Activated CD4-positive, alpha-beta T cell treated with anti-CD3 and anti-CD28 coated beads, Interleukin-2, Interleukin-4, amounts not matched to agents 100 ng/mL and 50 ng/mL, durations not matched to agents 16 hours and 8 hours (primary cell): ENCODE data around the gene CRAT.

Experiments used
- DNase-seq: peaks from one replicate; pipeline ENCODE4 v3.0.0-alpha.2; 2020; ENCODE audit warnings: low spot score

CRAT gene

GRCh38 chr9:129089246-129089645, 21.3 kb downstream of the CRAT start:
- no peak for DNase-seq

DNA sequence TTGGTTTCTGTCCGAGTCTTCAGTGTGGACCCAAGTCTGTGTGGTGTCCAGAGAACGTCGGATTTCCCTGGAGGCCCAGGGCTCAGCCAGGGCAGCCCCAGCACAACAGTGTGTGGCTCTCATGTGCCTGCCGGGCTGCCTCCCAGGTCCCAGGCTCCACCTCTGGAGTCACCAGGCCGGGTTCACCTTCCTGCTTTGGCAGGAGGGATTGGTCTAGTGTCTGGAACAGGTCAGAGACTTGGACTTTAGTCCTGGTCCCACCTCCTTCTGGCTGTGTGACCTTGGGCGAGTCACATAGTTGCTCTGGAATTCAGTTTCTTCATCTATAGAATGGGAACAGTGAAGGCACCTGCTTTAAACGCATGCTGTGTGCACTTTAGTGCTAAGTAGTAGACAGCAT, 26.5 kb downstream of the CRAT start:
- no peak for DNase-seq

DNA sequence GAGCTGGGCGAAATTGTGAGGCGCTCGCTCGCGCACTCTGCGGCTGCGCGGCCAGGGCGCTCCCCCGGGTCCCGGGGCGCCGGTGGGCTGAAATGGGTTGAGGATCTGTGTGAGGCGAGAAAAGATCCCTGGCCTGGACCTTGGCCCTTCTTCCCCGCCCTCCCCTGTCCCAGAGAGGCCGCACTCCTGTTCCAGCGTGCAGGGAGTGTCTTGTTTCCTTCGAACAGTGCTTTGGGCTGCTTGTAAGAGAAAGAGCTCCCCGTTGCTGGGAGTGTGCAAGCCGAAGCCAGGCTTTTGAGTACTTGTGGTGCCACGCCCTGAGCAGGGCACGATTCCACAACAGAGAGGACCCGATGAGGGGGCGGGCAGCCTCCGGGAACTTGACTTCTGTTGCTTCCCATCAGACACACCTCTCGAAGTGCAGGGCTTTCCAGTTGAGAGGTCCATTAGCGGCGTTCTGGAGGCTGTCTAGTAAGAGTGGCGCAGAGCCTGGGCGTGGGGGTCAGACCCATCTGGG, 29.1 kb downstream of the CRAT start:
- DNase-seq, result peak; percentile 18

- peak; percentile 99 for DNase-seq
Observed at GRCh38 chr9:129080601-129081387, 29.8 kb downstream of the CRAT start, which contains the start of gene DOLPP1. TSS of gene DOLPP1 (plus strand) at chr9:129081111. CDS start at chr9:129081132, 21 bp downstream.

GRCh38 chr9:129080298-129080600, 30.3 kb downstream of the CRAT start:
- no peak for DNase-seq

GRCh38 chr9:129079829-129080228, 30.8 kb downstream of the CRAT start:
- no peak for DNase-seq

DNA sequence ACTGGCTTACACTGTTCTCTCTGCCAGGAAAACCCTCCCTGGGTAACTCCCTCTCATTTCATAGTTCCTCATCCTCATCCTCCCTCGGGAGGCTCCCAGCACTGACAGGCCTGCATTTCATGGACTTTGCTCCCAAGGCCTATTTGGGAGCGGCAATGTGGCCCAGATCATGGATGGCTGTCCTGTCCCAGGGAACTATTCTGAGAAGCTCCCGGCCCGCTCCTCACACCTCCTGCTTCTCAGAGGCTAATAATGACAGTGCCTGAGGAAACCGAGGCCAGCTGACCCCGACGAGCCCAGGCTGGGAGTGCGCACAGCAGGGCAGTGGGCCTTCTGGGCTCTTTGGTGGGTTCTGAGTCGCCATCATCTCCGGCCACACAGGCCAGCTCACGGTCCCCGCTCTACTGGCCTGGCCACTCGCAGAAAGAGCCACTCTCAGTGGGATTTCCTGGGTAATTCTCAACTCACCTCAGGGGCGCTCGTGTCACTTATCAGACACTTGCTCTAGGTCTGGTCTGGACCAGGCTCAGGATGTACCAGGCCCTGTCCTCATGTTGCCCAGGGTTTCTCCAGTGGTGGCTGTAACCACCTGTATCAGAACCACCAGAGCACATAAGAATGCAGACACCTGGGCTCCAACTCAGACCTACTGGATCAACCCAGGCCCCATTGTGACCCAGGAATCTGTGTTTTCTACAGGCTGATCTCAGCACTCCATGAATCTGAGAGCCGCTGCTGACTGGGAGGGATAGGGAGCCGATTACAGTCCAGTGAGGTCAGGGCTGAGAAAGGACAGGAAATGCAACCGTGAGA, 31.7 kb downstream of the CRAT start:
- DNase-seq, result no peak

- DNase-seq, result no peak
Observed at GRCh38 chr9:129077236-129077635, 33.4 kb downstream of the CRAT start.

GRCh38 chr9:129076640-129077037, 34.0 kb downstream of the CRAT start:
- no peak for DNase-seq

DNA sequence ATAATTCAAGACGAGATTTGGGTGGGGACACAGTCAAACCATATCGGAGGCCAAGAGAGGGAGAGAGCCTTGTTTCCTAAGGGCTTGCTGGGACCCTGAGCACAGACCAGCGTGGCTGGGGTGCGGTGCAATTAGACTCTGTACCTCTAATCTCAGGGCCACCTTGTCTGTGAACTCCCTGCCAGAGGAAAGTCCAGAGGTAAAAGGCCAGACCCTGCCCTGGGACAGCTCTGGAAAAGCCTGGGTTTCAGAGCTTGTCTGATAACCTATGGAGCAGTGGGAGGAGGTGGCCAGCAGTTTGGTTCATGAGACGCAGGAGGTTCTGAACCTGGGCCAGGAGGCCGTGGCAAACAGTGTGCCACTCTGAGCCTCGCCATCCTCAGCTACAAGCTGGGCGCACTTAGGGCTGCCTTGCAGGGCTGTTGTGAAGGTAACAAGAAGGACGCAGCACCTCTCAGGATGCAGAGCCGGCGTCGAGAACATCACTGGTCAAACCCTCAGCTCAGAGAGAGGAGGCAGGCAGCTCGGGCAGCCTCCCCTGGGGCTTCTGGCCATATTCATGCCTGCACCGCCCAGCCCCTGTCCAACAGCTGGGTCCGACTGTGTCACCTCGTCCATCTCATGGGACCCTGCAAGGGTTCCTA, 34.5 kb downstream of the CRAT start:
- no peak for DNase-seq

DNA sequence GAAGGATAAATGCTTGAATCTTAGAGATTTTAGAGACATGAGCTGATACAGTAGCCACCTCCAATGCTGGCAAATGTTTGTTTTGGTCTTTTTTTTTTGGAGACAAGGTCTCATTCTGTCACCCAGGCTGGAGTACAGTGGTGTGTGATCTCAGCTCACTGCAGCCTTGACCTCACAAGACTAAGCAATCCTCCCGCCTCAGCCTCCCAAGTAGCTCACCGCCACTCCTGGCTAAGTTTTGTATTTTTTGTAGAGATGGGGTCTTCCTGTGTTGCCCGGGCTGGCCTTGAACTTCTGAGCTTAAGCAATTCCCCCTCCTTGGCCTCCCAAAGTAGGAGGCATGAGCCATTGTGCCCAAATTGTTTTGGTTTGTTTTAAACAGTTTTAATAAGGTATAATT, 36.5 kb downstream of the CRAT start:
- DNase-seq, result no peak

DNA sequence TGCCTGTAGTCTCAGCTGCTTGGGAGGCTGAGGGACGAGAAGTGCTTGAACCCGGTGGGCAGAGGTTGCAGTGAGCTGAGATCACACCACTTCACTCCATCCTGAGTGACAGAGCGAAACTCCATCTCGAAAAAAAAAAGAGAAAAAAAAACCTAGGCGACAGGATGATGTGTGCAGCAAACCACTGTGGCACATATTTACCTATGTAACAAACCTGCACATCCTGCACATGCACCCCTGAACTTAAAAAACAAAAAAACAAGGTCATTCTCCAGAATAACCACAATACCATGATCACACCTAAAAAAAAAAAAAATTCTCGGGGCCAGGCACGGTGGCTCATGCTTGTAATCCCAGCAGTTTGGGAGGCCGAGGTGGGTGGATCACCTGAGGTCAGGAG, 37.2 kb downstream of the CRAT start:
- no peak for DNase-seq

DNA sequence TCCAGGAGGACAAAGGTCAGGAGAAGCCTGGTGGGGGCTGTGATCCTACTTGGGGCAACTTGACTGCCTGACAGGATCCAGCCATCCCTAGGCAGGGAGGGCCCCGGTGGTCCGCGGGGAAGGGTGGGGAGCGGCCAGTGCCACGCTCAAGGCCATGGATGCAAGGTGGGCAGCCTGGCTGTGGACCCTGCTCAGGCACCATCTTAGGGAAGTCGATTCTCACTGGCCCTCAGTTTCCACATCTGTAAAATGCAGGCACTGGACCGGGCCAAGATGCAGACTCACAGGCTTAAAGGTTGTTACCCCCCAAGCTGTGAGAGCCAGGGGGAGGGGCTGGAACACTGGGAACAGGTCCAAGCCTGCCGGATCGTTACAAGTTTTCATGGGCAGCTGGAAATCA, 38.4 kb downstream of the CRAT start:
- no peak for DNase-seq

GRCh38 chr9:129071526-129072126, 39.0 kb downstream of the CRAT start:
- no peak for DNase-seq

DNA sequence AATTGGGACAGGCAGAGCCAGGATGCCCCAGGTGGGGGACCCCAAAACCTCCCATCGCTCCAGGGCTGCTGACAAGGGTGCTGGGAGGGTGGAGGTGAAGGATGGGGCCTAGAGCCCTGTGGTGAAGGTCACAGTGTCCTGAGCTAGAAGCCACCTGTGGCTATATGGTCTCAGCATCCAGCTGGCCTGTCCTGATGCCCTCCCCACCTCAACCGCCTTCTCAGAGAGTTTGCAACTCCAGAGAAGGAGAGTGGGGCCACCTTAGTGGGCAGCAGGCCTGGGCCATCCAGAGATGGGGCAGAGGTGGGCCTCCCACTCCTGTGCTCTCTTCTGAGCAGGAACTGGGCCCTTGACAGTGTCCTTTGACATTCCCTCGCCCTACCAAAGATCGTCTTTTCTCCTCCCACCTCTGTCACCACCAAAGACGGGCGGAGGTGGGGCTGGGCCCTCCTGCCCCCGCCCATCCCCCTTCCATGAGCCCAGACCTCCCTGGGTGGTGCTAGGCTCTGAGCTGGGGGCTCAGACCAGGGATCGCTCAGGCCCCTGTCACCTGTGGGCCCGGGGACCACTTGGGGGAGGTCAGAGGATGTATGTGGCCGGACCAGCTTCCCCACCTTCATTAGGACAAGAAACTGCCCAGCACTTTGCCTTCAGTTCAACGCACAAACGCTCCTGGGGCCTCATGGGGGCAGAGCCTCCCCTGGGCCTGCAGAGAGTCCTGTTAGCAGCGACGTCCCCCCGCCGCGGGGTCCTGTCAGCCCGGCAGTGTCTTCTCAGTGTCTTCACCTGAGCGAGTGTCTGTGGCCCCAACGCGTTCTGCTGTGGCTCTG, 39.7 kb downstream of the CRAT start:
- no peak for DNase-seq

- no peak for DNase-seq
Observed at GRCh38 chr9:129069862-129070641, 40.5 kb downstream of the CRAT start.

DNA sequence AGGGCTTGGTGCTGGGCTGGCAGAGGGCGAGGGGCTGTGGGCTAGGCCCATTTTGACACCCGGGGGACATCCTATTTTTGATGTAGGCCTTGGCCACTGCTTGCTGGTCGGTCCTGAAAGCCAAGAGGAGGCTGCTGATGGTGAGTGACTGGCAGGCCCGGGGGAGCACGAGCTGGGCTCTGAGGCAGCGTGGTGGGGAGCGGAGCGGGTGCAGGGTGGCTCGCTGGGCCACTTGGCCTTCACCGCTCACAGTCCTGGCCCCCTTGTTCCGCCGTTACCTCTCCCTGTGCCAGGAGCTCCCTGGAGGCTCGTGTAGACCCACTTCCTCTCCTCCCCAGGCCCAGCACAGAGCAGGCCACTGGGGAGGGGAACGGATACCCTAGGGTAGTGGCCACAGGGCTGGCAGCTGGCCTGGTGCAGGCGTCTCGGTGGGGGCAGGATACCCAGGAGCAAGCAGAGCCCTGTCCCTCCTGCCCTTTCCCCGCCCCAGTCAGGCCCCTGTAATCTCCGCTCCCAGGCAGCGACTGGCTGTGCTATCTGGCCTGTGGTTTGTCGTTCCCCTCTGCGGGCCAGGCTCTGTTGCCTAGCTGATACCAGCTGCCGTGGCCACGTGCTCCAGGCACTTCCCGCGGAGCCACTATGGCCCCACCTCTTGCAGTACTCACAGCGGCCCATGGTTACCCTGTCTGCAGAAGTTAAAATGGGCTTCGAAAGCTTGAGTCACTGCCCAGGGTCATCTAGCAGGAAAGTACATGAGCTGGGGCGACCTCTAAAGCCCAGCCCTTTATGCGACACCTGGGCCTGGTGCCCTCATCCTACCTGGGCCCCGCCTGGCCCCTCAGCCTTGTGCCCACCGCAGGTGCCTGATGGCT, 41.4 kb downstream of the CRAT start:
- DNase-seq, result peak; percentile 41

- DNase-seq, result no peak
Observed at GRCh38 chr9:129068110-129068509, 42.5 kb downstream of the CRAT start.

- no peak for DNase-seq
Observed at GRCh38 chr9:129064499-129064908, 46.1 kb downstream of the CRAT start.

DNA sequence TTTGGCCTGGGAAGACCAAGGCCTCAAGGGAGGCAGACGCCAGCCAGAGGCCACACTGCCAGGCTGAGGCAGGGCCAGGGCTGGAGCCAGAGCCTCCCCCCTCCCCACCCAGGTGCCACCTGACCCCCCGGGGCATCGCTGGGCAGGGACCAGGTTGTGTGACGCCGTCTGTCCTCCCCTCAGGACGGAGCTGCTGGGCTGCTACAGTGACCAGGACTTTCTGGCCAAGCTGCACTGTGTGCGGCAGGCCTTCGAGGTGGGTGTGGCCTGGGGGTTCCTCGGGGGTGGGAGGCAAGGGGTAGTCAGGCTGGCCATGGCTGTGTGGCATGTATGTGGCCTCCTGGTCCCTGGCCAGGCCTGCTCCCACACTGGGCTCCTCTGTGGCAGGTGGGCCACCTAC, 47.5 kb downstream of the CRAT start:
- no peak for DNase-seq
